Measurements from ENCODE around the gene CEP70. TPM values are rescaled to one million over a fixed set of nuclear protein-coding genes. Genes with fewer than 3 reads are reported as not detected.
A peak's percentile ranks its signal among the peaks of the same experiment; 100 is the strongest.
"Not testable (repeated sequence)": the region's sequence is repeated elsewhere in the genome, so short reads cannot be mapped to it uniquely, and the experiment has no call there.

CEP70 gene
- total and polyA plus RNA-seq, 2 donors: 21.6 to 70.0 TPM

DNA sequence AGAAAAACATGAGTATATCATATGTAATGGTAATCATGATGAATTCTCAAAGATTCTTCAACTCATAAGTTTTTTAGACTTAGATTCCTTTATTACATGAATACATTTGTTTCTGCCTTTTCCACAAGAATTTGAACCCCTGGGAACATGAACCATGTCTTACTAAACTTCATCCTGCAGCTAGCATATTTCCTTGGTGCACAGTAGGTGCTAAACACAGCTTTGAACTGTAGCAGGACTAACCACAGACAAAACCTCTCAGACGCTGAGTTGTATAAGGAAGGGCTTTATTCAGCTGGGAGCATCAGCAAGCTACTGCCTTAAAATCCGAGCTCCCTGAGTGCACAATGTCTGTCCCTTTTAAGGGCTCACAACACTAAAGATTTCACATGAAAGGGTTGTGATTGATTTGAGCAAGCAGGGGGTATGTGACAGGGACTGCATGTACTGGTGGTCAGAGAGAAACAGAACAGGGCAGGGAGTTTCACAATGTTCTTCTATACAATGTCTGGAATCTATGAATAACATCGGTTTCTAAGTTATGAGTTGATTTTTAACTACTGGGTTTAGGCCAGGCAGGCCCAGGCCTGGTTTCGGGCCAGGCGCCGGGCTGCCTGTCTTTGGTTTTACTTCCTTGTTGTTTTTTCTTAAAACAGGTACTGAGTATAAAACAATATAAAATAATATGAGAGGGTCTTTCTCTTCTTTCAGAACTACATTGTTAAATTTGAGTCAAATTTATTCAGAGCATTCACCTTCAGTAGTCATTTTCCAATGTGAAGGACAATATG is 3.3 kb upstream of the CEP70 start:
- WGBS: 93% methylated on average over 6 of the region's 6 CpGs
- DNase-seq (ENCODE audit: low read depth in 6 of 9, low spot score in 9 of 9); H3K27me3 ChIP-seq (ENCODE audit: control insufficient read depth in 2 of 2, insufficient read depth in 1 of 2, low read length in 1 of 2); H3K9me3 ChIP-seq (ENCODE audit: control insufficient read depth in 2 of 2, insufficient read depth in 1 of 2, low read length in 1 of 2); H3K4me1 ChIP-seq (ENCODE audit: control insufficient read depth in 2 of 2, insufficient read depth in 2 of 2, low read length in 2 of 2); H3K4me3 ChIP-seq (ENCODE audit: low read length in 2 of 2); H3K36me3 ChIP-seq (ENCODE audit: control insufficient read depth in 2 of 2, insufficient read depth in 2 of 2, low read length in 1 of 2); H3K27ac ChIP-seq (ENCODE audit: low read depth in 1 of 2, low read length in 1 of 2): not testable (repeated sequence)

DNA sequence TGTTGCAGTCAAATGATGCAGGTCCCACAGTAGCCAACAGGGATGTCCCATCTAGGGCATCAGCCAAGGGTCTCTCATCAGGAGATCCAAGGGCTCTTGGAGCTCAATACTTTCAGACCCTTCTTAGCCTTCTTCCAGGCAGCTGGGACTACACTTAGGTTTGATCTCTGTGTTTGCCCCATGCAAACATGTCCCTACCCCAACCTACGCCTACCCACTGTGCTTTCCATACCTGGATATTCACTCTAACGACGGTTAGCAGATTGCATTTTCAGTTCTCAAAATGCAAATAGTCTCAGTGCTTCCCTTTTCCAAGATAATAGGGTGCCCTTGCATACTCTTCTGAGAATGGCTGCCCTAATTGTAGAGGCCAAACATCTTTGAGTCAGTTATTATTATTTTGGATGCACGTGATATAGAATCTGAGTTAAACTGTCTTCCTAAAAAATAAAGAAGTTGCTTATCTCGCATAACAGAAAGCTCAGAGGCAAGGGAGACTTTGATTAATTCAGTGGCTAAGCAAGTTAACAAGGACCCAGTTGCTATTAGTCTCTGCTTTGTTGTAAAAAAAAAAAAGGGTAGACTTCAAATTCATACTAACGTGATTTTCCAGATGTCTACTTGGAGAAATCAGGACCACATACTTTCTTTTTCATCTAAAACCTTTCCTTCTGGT is 1.0 kb upstream of the CEP70 start:
- peaks cover 0 to 3% of the 10 kb centered on the region in 2 donors for H3K9me3 ChIP-seq (ENCODE audit: control insufficient read depth in 2 of 2, insufficient read depth in 1 of 2, low read length in 1 of 2)
- no peaks in the 10 kb centered on the region for H3K27me3 ChIP-seq (ENCODE audit: control insufficient read depth in 2 of 2, insufficient read depth in 1 of 2, low read length in 1 of 2)
- H3K36me3 ChIP-seq (ENCODE audit: control insufficient read depth in 2 of 2, insufficient read depth in 2 of 2, low read length in 1 of 2): peaks cover 0 to 9% of the 10 kb centered on the region in 2 donors
- WGBS: 43% methylated on average over 6 of the region's 6 CpGs
- peak overlapping the region; percentile 99 for H3K27ac ChIP-seq (ENCODE audit: low read depth in 1 of 2, low read length in 1 of 2)
- H3K4me1 ChIP-seq (ENCODE audit: control insufficient read depth in 2 of 2, insufficient read depth in 2 of 2, low read length in 2 of 2): peaks cover 6 to 8% of the 10 kb centered on the region in 2 donors
- no peak for DNase-seq (ENCODE audit: low read depth in 6 of 9, low spot score in 9 of 9)
- peak overlapping the region in 1 of 2 donors; percentile 89 for H3K4me3 ChIP-seq (ENCODE audit: low read length in 2 of 2)

DNA sequence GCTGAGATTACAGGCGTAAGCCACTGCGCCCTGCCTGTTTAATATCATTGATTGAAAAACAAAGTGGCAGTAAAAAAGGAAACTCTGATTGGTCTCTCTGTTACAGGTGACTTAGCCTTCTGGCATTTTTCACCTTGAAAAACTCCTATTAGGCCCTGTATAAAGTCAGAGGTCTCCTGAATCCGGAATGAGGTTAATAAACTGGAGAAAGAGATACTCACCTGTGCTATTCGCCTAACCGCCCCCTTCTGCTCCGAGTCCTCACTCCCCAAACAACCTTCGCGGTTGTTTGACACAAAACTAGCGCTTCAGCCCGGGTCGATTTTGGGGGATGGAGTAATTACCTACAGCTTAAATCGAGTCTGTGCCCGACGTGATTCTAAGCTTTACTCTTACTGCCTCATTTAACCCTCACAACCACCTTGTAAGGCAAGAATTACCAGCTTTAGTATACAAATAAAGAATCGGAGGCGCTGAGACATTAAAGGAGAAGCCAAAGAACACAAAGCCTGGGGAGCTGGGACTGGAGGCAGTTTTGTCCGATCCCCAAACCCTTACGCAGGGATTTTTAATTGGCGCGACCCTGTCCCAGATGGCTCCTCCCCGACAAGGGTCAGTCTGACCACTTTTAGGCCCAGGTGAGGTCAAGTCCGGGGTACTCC is 441 bp downstream of the CEP70 start:
- Histone ChIP-seq H3K4me3 (ENCODE audit: low read length in 2 of 2) (peak overlapping the region; percentile 79 to 89), H3K4me1 (ENCODE audit: control insufficient read depth in 2 of 2, insufficient read depth in 2 of 2, low read length in 2 of 2) (peaks cover 6 to 8% of the 10 kb centered on the region in 2 donors), H3K36me3 (ENCODE audit: control insufficient read depth in 2 of 2, insufficient read depth in 2 of 2, low read length in 1 of 2) (peaks cover 3 to 11% of the 10 kb centered on the region in 2 donors), H3K27ac (ENCODE audit: low read depth in 1 of 2, low read length in 1 of 2) (peak overlapping the region; percentile 99), H3K9me3 (ENCODE audit: control insufficient read depth in 2 of 2, insufficient read depth in 1 of 2, low read length in 1 of 2) (peaks cover 0 to 3% of the 10 kb centered on the region in 2 donors), H3K27me3 (ENCODE audit: control insufficient read depth in 2 of 2, insufficient read depth in 1 of 2, low read length in 1 of 2) (no peaks in the 10 kb centered on the region)
- WGBS: 8% methylated on average over 22 of the region's 22 CpGs
- peak in 1 of 9 donors; percentile 14 for DNase-seq (ENCODE audit: low read depth in 6 of 9, low spot score in 9 of 9)

DNA sequence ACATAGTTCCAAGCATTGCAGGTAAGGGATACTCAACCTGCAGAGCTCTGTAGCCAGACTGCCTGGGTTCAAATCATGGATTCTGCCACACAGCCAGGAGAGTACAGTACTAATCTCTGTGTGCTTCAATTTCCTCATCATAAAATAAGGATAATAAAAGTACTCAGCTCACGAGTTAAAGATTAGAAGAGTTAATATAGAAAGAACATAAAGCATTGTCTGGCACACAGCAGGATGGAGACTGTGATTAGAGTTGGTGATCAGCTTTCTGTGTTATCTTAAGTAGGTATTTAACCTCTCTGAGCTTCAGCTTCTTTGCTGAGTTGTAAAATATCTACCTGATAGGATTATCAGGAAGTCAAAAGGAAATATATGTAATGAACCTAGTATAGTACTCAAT is 2.7 kb downstream of the CEP70 start:
- 70% methylated on average over 1 of the region's 1 CpG for WGBS
- peaks cover 3 to 14% of the 10 kb centered on the region in 2 donors for H3K36me3 ChIP-seq (ENCODE audit: control insufficient read depth in 2 of 2, insufficient read depth in 2 of 2, low read length in 1 of 2)
- H3K9me3 ChIP-seq (ENCODE audit: control insufficient read depth in 2 of 2, insufficient read depth in 1 of 2, low read length in 1 of 2): no peaks in the 10 kb centered on the region
- peaks cover 6 to 8% of the 10 kb centered on the region in 2 donors for H3K4me1 ChIP-seq (ENCODE audit: control insufficient read depth in 2 of 2, insufficient read depth in 2 of 2, low read length in 2 of 2)
- no peak for DNase-seq (ENCODE audit: low read depth in 6 of 9, low spot score in 9 of 9)
- H3K27ac ChIP-seq (ENCODE audit: low read depth in 1 of 2, low read length in 1 of 2): no peak overlapping the region
- H3K4me3 ChIP-seq (ENCODE audit: low read length in 2 of 2): no peak overlapping the region
- H3K27me3 ChIP-seq (ENCODE audit: control insufficient read depth in 2 of 2, insufficient read depth in 1 of 2, low read length in 1 of 2): no peaks in the 10 kb centered on the region

DNA sequence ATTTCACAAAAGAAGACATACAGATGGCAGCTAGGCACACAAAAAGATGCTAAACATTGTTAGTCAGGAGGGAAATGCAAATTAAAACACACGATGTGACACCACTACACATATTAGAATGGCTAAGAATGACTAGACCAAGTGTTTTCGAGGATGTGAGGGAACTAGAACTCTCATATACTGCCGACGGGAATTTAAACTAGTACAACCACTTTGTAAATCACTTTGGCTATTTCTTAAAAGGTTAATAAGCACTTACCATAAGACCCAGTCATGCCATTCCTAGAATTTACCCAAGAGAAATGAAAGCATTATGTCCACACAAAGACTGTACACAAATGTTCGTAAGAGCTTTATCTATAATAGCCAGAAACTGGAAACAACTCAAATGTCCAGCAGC is 5.6 kb downstream of the CEP70 start:
- no peaks in the 10 kb centered on the region for H3K27me3 ChIP-seq (ENCODE audit: control insufficient read depth in 2 of 2, insufficient read depth in 1 of 2, low read length in 1 of 2)
- peaks cover 3 to 14% of the 10 kb centered on the region in 2 donors for H3K36me3 ChIP-seq (ENCODE audit: control insufficient read depth in 2 of 2, insufficient read depth in 2 of 2, low read length in 1 of 2)
- no peak for DNase-seq (ENCODE audit: low read depth in 6 of 9, low spot score in 9 of 9)
- WGBS: 95% methylated on average over 5 of the region's 5 CpGs
- no peak overlapping the region for H3K4me3 ChIP-seq (ENCODE audit: low read length in 2 of 2)
- H3K4me1 ChIP-seq (ENCODE audit: control insufficient read depth in 2 of 2, insufficient read depth in 2 of 2, low read length in 2 of 2): peaks cover 3 to 5% of the 10 kb centered on the region in 2 donors
- H3K27ac ChIP-seq (ENCODE audit: low read depth in 1 of 2, low read length in 1 of 2): no peak overlapping the region
- no peaks in the 10 kb centered on the region for H3K9me3 ChIP-seq (ENCODE audit: control insufficient read depth in 2 of 2, insufficient read depth in 1 of 2, low read length in 1 of 2)

DNA sequence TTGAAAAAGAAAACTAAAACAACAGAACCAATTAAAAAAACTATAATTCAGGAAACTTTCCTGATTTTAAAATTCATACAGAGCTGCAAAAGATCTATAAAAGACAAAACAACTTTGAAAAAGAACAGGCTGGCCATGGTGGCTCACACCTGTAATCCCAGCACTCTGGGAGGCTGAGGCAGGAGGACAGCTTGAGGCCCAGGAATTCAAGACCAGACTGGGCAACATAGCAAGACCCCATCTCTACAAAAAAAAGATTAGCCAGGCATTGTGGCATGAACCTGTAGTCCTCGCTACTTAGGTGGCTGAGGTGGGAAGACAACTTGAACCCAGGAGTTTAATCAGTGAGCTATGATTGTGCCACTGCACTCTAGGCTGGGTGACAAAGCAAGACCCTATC is 6.7 kb downstream of the CEP70 start:
- Histone ChIP-seq H3K4me1 (ENCODE audit: control insufficient read depth in 2 of 2, insufficient read depth in 2 of 2, low read length in 2 of 2) (peaks cover 0 to 2% of the 10 kb centered on the region in 2 donors), H3K4me3 (ENCODE audit: low read length in 2 of 2) (no peak overlapping the region), H3K27me3 (ENCODE audit: control insufficient read depth in 2 of 2, insufficient read depth in 1 of 2, low read length in 1 of 2) (no peaks in the 10 kb centered on the region), H3K9me3 (ENCODE audit: control insufficient read depth in 2 of 2, insufficient read depth in 1 of 2, low read length in 1 of 2) (no peaks in the 10 kb centered on the region), H3K27ac (ENCODE audit: low read depth in 1 of 2, low read length in 1 of 2) (no peak overlapping the region), H3K36me3 (ENCODE audit: control insufficient read depth in 2 of 2, insufficient read depth in 2 of 2, low read length in 1 of 2) (peaks cover 3 to 14% of the 10 kb centered on the region in 2 donors)
- DNase-seq (ENCODE audit: low read depth in 6 of 9, low spot score in 9 of 9): no peak
- WGBS: 97% methylated on average over 1 of the region's 1 CpG

DNA sequence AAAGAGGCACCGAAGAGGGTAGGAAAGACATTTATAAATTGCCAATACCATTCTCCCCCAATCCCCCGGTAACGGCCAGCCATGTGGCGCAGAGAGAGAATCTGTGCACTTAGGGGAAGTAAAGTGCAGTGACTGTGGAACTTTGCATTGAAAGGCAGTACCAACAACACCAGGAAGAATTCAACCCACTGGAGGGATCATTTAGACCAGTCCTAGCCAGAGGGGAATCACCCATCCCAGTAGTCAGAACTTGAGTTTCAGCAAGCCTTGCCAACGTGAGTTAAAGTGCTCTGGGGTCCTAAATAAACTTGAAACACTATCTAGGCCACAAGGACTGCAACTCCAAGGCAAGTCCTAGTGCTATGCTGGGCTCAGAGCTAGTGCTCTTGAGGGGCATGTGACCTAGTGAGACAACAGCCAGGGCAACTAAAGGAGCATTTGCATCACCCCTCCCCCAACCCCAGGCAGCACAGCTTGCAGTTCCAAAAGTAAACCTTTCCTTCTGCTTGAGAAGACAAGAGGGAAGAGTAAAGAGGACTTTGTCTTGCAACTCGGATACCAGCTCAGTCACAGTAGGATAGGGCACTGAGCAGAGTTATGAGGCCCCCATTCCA is 15.0 kb downstream of the CEP70 start:
- Histone ChIP-seq H3K9me3 (ENCODE audit: control insufficient read depth in 2 of 2, insufficient read depth in 1 of 2, low read length in 1 of 2) (peaks cover 2 to 6% of the 10 kb centered on the region in 2 donors), H3K27ac (ENCODE audit: low read depth in 1 of 2, low read length in 1 of 2) (peak overlapping the region in 1 of 2 donors; percentile 77), H3K27me3 (ENCODE audit: control insufficient read depth in 2 of 2, insufficient read depth in 1 of 2, low read length in 1 of 2) (no peaks in the 10 kb centered on the region), H3K36me3 (ENCODE audit: control insufficient read depth in 2 of 2, insufficient read depth in 2 of 2, low read length in 1 of 2) (peaks cover 2 to 7% of the 10 kb centered on the region in 2 donors), H3K4me3 (ENCODE audit: low read length in 2 of 2) (no peak overlapping the region), H3K4me1 (ENCODE audit: control insufficient read depth in 2 of 2, insufficient read depth in 2 of 2, low read length in 2 of 2) (peaks cover 20 to 26% of the 10 kb centered on the region in 2 donors)
- DNase-seq (ENCODE audit: low read depth in 6 of 9, low spot score in 9 of 9): peak in 5 of 9 donors; percentile 23 to 59 (median 32)
- WGBS: 80% methylated on average over 6 of the region's 6 CpGs

DNA sequence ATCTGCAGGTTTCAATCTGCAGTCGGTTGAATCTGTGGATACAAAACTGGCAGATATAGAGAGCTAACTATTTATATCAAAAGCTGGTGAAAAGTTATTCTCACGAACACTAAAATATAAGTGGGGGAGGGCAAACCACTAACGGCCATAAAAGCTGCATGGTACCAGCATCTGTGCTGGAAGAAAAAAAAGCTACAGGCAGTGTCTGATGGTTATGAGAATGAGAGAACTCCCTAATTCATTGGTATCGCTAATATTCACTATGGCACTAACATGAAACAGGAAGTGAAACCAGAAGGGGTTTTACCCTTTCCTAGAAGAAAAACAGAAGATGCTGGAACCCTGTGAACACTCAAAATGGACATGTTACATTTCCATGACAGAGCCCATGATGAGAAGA is 15.9 kb downstream of the CEP70 start:
- DNase-seq (ENCODE audit: low read depth in 6 of 9, low spot score in 9 of 9): peak in 4 of 9 donors; percentile 26 to 71 (median 32)
- Histone ChIP-seq H3K36me3 (ENCODE audit: control insufficient read depth in 2 of 2, insufficient read depth in 2 of 2, low read length in 1 of 2) (peaks cover 5 to 10% of the 10 kb centered on the region in 2 donors), H3K27ac (ENCODE audit: low read depth in 1 of 2, low read length in 1 of 2) (peak overlapping the region; percentile 65 to 77), H3K27me3 (ENCODE audit: control insufficient read depth in 2 of 2, insufficient read depth in 1 of 2, low read length in 1 of 2) (no peaks in the 10 kb centered on the region), H3K9me3 (ENCODE audit: control insufficient read depth in 2 of 2, insufficient read depth in 1 of 2, low read length in 1 of 2) (peaks cover 4 to 9% of the 10 kb centered on the region in 2 donors), H3K4me3 (ENCODE audit: low read length in 2 of 2) (peak overlapping the region in 1 of 2 donors; percentile 39), H3K4me1 (ENCODE audit: control insufficient read depth in 2 of 2, insufficient read depth in 2 of 2, low read length in 2 of 2) (peaks cover 20 to 26% of the 10 kb centered on the region in 2 donors)
- 4% methylated on average over 4 of the region's 4 CpGs for WGBS
